HG03432 (cell line): ENCODE measurements around the gene MUTYH.
"Not testable (repeated sequence)": the region's sequence is repeated elsewhere in the genome, so short reads cannot be mapped to it uniquely, and the experiment has no call there.

Experiments used
- ATAC-seq: cut with Tn5 transposase; IDR thresholded peaks from one replicate; pipeline ENCODE4 v1.9.1; 2021; ENCODE audit warnings: mild to moderate bottlenecking, moderate library complexity; ENCODE audit not compliant: unreplicated experiment

MUTYH gene

GRCh38 chr1:45325851-45326506 is 14.3 kb downstream of the MUTYH start:
- no peak for ATAC-seq

- ATAC-seq = no peak
Observed at GRCh38 chr1:45322486-45323040, 17.7 kb downstream of the MUTYH start.

DNA sequence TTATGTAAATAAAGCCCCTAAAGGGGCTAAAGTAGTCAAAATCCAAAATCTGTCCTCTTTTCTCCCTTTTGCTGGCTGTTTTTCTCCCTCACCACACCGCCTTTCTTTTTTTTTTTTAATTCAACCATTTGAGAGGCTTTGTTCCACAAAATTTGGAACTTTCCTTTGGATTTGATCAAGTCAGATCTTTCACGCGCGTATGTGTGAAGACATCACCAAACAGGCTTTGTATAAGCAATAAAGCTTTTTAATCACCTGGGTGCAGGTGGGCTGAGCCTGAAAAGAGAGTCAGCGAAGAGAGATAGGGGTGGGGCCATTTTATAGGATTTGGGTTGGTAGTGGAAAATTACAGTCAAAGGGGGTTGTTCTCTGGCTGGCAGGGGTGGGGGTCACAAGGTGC is 18.8 kb downstream of the MUTYH start:
- no peak for ATAC-seq

DNA sequence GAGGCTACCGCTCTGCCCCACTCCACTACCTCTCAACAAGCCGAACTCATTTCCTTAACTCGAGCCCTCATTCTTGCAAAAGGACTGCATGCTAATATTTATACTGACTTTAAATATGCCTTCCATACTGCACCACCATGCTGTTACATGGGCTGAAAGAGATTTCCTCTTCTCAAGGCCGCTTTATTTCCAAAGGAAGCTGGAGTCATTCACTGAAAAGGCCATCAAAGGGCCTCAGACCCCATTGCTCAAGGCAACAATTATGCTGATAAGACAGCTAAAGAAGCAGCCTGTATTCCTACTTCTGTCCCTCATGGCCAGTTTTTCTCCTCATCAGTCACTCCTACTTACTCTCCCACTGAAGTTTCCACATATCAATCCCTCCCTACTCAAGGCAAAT is 20.5 kb downstream of the MUTYH start:
- no peak for ATAC-seq

- no peak for ATAC-seq
Observed at GRCh38 chr1:45317166-45317565, 23.1 kb downstream of the MUTYH start.

DNA sequence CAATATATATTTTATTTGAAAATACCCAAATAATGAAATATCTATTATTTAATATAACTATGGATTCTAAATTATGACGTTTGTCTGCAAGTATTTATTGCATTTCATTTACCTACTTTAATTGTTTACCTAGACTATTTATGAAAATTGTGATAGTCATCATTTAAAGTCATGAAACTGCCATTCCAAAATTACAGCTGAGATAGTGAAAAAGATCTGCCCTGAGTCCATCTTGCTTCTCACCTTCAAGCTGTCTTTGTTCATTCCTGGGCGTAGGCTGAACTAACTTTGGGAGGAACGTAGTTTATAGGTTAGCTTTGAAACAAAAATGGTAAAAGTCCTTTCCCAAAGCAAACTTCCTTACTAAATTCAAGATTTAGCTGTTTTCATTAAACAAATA is 26.0 kb downstream of the MUTYH start:
- ATAC-seq = no peak

DNA sequence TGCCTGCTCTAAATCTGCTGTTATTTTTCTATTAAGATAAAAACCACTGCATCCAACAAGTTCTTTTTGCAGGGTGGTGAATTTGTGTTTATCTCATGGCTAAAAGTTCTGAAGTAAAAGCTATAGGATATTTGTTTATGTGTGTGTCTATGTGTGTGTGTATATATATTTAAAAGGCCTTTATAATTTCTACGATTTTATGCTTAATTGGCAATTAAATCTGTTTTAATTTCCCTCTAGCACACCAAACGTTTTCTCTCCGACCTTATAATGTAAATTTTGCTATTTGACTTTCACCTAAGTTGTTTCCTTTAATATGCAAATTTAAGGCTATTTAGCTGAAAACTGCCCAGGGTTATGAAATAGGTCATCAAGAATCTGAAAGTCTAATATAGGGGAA is 33.3 kb downstream of the MUTYH start:
- no peak for ATAC-seq

DNA sequence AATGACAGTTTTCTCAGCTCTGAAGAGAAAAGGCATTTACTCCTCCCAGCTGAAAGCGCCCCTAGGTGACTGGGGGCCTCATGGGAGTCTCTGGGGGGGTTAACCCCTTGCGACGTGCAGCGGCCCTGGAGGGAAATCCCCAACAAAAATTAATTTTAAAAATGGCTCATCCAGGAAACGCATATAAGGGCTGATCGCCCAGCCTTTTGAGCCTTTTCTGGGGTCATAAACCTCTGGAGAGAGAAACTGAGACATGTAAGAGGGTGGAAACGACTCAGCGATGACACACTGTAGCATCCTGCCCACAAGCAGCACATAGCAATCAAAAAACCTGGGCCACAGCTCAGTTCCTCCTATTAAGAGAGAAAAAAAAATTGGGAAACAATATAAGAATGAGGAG is 33.9 kb downstream of the MUTYH start:
- no peak for ATAC-seq

DNA sequence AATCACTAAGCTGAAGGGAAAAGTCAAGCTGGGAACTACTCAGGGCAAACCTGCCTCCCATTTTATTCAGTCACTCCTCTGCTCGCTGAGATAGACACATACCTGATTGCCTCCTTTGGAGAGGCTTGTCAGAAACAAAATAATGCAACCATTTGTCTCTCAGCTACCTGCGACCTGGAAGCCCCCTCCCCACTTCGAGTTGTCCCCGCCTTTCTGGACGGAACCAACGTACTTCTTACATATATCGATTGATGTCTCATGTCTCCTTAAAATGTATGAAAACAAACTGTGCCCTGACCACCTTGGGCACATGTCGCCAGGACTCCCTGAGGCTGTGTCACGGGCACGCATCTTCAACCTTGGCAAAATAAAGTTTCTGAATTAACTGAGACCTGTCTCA is 35.0 kb downstream of the MUTYH start:
- no peak for ATAC-seq

GRCh38 chr1:45304311-45305081 is 35.7 kb downstream of the MUTYH start:
- ATAC-seq = no peak

DNA sequence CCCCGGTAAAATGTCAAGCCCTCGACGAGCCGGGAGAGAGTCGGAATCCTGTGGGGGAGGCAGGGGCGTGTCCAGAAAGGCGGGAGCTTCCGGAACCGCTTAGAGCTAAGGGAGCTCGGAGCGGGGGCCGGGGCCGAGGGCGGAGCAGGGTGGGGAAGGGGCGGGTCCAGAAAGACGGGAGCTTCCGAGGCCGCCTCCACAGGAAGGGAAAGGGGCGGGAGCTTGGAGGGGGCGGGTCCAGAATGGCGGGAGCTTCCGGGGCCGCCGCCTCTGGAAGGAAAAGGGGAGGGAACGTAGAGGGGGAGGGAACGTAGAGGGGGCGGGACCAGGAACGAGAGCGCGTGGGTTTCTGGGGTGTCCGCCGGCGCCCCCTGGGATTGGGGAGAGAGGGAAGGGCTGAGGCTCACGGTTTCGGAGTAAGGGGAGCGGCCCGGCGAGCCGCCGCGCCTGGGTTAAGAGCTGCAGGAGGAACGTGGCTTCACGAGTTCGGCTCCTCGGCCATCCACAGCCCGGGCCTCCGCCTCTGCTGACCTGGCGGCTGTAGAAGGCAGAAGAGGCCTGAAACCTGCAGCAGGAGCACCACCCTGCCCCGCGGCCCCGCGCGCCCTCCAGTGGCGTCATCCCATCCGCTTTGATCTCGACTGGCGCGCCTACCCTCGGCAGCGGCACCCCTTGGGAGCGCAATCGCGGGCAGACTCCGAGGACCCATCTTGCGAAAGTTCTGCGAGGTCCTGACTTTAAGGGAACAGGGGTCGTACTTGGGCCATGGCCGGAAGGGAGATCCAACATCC is 36.5 kb downstream of the MUTYH start:
- peak; percentile 77 for ATAC-seq

DNA sequence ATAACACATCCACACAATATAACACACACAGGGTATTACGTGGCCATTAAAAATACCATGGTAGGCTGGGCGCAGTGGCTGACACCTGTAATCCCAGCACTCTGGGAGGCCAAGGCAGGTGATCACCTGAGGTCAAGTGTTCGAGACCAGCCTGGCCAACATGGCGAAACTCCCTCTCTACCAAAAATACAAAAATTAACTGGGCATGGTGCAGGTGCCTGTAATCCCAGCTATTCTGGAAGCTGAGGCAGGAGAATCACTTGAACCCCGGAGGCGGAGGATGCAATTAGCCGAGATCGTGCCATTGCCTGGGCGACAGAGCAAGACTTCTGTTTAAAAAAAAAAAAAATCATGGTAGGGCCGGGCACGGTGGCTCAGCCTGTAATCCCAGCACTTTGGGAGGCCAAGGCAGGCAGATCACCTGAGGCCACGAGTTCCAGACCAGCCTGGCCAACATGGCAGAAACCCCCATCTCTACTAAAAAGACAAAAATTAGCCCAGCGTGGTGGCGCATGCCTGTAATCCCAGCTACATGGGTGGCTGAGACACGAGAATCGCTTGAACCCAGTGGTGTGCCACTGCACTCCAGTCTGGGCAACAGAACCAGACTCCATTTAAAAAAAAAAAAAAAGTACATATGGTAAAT is 37.6 kb downstream of the MUTYH start:
- no peak for ATAC-seq

GRCh38 chr1:45300669-45300997 is 39.6 kb downstream of the MUTYH start:
- ATAC-seq = no peak

GRCh38 chr1:45299981-45300668 is 40.1 kb downstream of the MUTYH start:
- ATAC-seq = no peak

DNA sequence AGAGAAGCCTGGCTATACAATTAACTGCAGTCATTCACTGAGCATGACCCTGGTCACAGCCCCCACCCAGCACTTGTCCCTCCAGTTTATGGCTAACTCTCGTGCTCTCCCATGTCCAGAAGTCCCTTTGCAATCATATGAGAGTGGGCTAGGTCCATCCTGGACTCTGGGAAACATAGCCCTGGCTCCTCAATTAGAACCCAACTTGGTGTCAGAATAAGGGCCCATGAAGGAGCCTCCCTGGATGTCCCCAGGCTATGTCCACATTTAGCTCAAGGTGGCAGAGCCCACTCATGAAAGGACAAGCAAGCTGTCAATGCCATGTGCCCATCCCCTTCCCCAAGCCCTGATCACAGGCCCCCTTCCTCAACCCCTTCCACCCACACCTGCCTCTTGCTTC is 40.9 kb downstream of the MUTYH start:
- no peak for ATAC-seq

- ATAC-seq = no peak
Observed at GRCh38 chr1:45297666-45298356, 42.4 kb downstream of the MUTYH start.

GRCh38 chr1:45291716-45292115 is 48.5 kb downstream of the MUTYH start:
- ATAC-seq = no peak

DNA sequence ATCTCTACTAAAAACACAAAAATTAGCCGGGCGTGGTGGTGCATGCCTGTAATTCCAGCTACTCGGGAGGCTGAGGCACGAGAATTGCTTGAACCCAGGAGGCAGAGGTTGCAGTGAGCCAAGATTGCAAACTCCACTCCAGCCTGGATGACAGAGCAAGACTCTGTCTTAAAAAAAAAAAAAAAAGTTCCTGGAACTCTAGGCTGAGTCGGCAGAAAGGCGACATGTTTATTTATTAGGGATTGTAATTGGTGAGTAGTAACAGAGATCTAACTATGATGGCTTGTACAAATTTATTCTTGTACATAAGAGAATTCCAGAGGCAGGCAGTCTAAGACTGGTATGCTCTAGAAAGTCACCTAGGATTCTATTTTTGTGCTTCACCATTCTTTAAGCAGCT is 49.2 kb downstream of the MUTYH start:
- ATAC-seq = not testable (repeated sequence)

GRCh38 chr1:45286521-45286920 is 53.7 kb downstream of the MUTYH start:
- not testable (repeated sequence) for ATAC-seq

GRCh38 chr1:45284858-45285257 is 55.4 kb downstream of the MUTYH start:
- ATAC-seq = not testable (repeated sequence)
